K562 (cell line): ENCODE data around the gene FBXO46. TPM values are rescaled to one million over a fixed set of nuclear protein-coding genes. Genes with fewer than 3 reads are reported as not detected.
A peak's percentile ranks its signal among the peaks of the same experiment; 100 is the strongest.

ENCODE experiments used
- ARID2 ChIP-seq: fragments of 450-650 bp; IDR thresholded peaks from 2 replicates; pipeline ENCODE4 v1.6.1; 2017; ENCODE audit warnings: antibody characterized with exemption, mild to moderate bottlenecking
- ATF6 ChIP-seq: sonication (generic); formaldehyde crosslinking; IDR thresholded peaks from 2 replicates; pipeline ENCODE4 v1.4.0; 2020; ENCODE audit warnings: mild to moderate bottlenecking, missing genetic modification reagents
- CHD7 ChIP-seq: fragments of 200-600 bp; sonication (generic); IDR thresholded peaks from one replicate; pipeline ENCODE4 v1.6.1; 2012; ENCODE audit warnings: mild to moderate bottlenecking, low read depth, low read length, inconsistent platforms
- ESRRB ChIP-seq: fragments of 250-450 bp; sonication (Bioruptor Pico); IDR thresholded peaks from 2 replicates; pipeline ENCODE4 v1.5.0; 2020; ENCODE audit warnings: mild to moderate bottlenecking, moderate library complexity, borderline replicate concordance
- NFE2L1 ChIP-seq: fragments of 450-650 bp; IDR thresholded peaks from 2 replicates; pipeline ENCODE4 v1.6.1; 2016; ENCODE audit warnings: missing genetic modification characterization, low read depth, mild to moderate bottlenecking, missing compliant biosample characterization, moderate library complexity, borderline replicate concordance
- NFIX ChIP-seq: fragments of 250-450 bp; sonication (Bioruptor Pico); IDR thresholded peaks from 2 replicates; pipeline ENCODE4 v1.4.0; 2020; ENCODE audit warnings: low read depth, mild to moderate bottlenecking, moderate library complexity
- PTBP1 ChIP-seq: fragments of 200-400 bp; formaldehyde crosslinking; IDR thresholded peaks from 2 replicates; pipeline ENCODE4 v1.6.1; 2017; ENCODE audit warnings: low read depth, low read length
- SMAD3 ChIP-seq: fragments of 450-650 bp; formaldehyde crosslinking; conservative IDR thresholded peaks from 2 replicates; pipeline ENCODE4 v1.4.0; 2020; ENCODE audit warnings: mild to moderate bottlenecking
- ZNF165 ChIP-seq: fragments of 250-450 bp; sonication (Bioruptor Pico); IDR thresholded peaks from 2 replicates; pipeline ENCODE4 v1.4.0; 2020; ENCODE audit warnings: borderline replicate concordance
- ZNF224 ChIP-seq: sonication (generic); formaldehyde crosslinking; IDR thresholded peaks from 2 replicates; pipeline ENCODE4 v1.8.0; 2022; ENCODE audit warnings: mild to moderate bottlenecking, missing genetic modification reagents
- ZNF449 ChIP-seq: fragments of 250-450 bp; sonication (Bioruptor Pico); IDR thresholded peaks from 2 replicates; pipeline ENCODE4 v1.8.0; 2022; ENCODE audit warnings: moderate library complexity, mild to moderate bottlenecking, inconsistent platforms
- ZNF589 ChIP-seq: fragments of 200-800 bp; sonication (Bioruptor generic); IDR thresholded peaks from 2 replicates; pipeline ENCODE4 v1.6.1; 2016; ENCODE audit warnings: low read depth, missing genetic modification characterization, missing compliant biosample characterization
- polyA plus RNA-seq, 8 experiments: library from polyadenylated mRNA; depleted of rRNA in 4 of 8; stranded (reverse) in 5 of 8; unstranded in 3 of 8; fragments of >200 nt; fragmentation: Nextera tagmentation in 2 of 8; fragmentation: Illumina TruSeq in 1 of 8; extraction: Ambion mirVana in 2 of 8; extraction: Trizol in 1 of 8; gene quantifications; 2 replicates each; pipeline versions ENCODE4 v1.2.1 to v1.2.3, GENCODE V29; 2011 to 2014; ENCODE audit warnings: inconsistent platforms in 1 of 8, missing spikeins in 1 of 8
- total RNA-seq, 7 experiments: library from RNA; depleted of rRNA in 6 of 7; stranded (reverse); fragments of >200 nt in 6 of 7; fragmentation: Illumina TruSeq in 2 of 7; extraction: Trizol in 2 of 7; gene quantifications; 2 replicates each; pipeline versions ENCODE4 v1.2.1 to v1.2.3, GENCODE V29; 2011 to 2021; ENCODE audit warnings: low replicate concordance in 1 of 7

The FBXO46 gene
- total and polyA plus RNA-seq, 9 of the 15 experiments (the other 6 are each of a cell fraction or from before 2014, with no cell fraction given) = 1.5 to 36.1 (median 7.3) TPM

- TF ChIP-seq CHD7 (no peak), PTBP1 (no peak), ZNF165 (CRISPR knock-in tag) (no peak), ESRRB (CRISPR knock-in tag) (no peak), ZNF449 (CRISPR knock-in tag) (no peak), ATF6 (CRISPR knock-in tag) (no peak), ZNF589 (CRISPR knock-in tag) (no peak), ARID2 (peak; percentile 65), NFIX (no peak), ZNF224 (CRISPR knock-in tag) (no peak), NFE2L1 (no peak), SMAD3 (CRISPR knock-in tag) (no peak)
These were observed at the start of gene FBXO46 (continued) for GRCh38 chr19:45730368-45731288.
